HG03575 (cell line): ENCODE measurements around the gene BCAR3.
"Not testable (repeated sequence)": the region's sequence is repeated elsewhere in the genome, so short reads cannot be mapped to it uniquely, and the experiment has no call there.

Experiments
- ATAC-seq: cut with Tn5 transposase; IDR thresholded peaks from one replicate; pipeline ENCODE4 v1.9.1; 2021; ENCODE audit not compliant: unreplicated experiment, insufficient number of reproducible peaks, low FRiP score; ENCODE audit errors: extremely low read depth

BCAR3 gene

DNA sequence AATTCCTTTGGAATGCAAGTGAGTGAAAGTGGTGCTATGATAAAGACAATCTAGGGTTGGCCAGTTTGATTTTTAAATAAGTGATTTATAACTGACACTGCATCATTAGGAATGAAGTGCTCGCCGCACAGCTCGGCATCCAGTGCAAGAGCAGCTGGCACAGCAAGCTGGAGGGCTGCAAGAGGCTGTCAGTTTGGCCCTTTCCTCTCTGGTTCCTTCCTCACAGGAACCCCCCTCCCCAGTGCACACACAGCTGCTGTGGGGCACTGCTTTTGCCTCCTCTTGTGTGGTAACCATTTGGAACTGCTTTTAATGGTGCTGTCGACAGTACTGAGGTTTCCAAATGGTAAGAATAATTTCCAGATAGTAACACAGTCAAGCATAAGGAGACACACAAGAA, 10.4 kb upstream of the BCAR3 start:
- no peak for ATAC-seq

DNA sequence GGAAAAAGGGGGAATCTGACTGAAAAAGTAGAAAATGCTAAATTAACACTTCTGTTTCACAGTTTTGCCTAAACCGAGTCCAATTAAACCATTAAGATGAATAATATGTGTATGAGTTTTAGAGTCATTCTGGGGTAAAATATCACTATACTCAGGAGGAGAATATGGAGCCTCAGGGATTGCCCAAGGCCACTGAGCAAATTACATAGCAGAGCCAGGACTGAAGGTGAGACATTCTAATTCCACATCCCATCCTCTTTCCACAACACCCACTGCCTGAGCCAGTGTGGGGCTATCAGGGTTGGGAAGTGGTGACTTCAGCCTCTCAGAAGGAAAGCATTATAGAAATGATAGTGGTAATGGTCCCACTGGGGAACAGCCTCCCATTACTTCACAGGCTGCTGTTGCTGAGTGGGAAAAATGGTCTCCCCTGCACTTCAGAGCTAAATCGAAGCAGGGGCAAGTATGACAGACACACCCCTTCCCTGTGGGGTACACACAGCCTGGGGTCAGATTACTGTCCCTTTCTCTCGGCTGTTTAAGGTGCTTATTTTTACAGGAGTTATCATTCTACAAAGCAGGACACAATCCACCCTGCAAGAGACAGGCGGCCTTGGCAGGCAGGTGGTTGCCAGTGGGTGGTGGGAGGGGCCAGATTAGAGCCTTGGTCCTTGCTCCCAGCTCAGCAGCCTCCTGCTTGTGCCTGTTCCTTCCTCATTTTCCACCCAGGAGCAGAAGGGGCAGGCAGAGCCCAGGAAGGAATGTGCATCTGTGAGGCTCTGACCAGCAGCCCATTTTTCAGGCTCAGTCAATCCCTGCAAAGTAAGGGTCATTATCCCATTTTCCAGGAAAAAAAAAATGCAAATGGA, 9.5 kb upstream of the BCAR3 start:
- ATAC-seq, result no peak

DNA sequence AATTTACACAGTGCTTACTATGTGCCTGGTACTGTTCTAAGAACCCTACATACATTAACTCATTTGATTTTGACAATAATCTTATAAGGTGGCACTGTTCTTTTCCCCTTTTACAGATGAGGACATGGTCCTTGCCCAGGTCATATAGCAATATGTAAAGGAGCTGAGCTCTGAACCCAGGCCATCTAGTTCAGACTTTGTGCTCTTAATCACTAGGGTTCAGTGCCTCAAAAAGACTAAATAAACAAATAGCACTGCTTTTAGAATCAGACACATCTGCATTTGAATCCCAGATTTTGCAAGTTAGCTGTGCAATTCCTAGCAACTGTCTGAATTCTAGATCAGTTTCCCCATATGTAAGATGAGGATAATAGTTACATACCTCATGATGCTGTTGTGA, 8.7 kb upstream of the BCAR3 start:
- ATAC-seq, result no peak

DNA sequence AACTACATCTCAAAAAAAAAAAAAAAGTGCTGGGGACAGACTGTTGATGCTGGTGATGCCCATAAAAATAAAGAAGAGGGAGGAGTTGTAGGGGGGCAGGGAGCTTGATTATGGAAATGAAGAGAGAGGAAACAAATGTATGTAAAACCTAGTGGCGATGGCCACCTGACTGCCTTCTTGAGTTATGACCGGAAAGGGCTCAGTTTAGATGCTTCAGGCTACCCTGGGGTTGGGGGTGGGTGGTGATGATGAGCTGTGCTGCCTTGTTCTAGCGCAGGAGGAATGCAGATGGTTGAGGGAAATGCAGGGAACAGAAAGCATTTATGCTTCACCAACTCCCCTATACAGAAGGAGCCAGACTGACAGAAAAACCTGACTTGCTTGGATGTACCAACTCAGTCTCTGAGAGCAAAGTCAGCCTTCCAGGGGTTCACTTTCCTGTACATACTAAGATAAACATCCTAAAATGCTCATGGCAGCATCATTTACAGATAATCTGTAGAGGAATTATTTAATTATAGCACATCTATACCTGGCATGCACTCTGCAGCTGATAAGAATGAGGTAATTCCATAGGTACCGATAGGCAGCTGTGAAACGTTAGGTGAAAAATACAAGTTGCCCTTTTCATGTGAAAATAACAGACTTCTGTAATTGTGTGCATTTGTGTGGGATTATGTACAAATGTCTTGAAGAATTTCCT, 8.0 kb upstream of the BCAR3 start:
- no peak for ATAC-seq

DNA sequence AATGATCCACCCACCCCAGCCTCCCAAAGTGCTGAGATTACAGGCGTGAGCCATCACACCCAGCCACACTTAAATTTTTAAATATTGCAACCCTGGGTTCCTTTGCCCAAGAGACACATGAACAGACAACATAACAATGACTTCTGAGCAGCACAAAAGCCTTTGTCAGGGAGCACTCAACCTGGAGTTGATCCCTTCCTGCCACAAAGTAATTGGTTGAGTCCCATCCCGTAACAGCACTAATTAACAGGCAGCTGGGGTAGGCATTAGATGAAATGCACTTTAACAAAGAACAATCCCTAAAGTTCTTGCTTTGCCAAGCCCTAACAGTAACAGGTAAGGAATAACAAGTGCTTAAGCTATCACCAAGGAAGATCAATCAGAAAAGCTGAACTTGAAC, 5.9 kb upstream of the BCAR3 start:
- no peak for ATAC-seq

DNA sequence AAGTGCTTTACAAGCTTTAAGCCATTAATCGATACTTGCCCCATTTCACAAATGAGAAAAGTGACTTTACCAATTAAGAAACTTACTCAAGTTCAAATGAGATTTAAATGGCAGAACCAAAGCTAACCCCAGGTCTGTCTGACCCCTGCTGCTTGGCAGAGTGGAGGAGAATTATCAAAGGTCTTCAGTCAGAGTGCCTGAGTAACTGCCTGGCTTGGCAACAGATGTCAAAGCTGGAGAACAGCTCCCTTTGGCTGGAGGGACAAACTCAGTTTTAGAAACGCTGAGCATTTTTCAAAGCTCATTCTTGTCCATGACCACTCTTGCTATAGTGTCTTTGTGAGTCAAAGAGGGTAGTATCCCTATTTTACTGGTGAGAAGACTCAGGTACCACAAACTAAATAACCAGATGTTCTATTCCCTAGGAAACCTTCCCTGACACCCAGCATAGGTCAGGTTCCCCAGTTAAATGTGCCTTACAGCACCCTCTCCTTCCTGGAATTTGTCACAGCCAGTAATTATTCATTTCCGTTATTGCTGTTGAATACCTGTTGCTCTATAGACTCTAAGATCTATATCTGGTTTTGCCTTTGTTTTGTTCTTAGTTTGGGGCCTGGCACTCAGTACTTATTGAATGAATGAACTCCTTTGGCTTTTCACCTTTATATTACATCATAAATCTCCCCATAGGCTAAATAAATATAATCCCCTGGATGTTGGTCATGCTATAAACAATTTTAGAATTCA, 5.0 kb upstream of the BCAR3 start:
- ATAC-seq, result no peak

DNA sequence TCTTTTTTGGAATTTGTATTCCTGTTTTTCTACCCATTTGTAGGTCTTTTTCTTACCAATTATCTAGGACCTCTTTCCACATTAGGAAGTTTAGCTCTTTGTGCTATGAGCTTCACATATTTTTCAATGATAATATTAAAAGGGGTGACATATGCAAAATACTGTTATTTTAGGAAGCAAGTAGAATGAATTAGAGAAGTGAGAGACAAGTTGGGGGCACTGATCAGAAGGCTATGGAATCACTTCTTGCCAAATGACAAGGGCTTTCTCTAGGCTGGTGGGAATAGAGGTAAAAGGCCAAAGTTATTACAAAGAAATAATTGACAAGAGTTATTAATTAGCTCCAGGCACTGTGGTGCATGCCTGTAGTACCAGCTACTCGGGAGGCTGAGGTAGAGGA, 4.3 kb upstream of the BCAR3 start:
- ATAC-seq, result no peak

DNA sequence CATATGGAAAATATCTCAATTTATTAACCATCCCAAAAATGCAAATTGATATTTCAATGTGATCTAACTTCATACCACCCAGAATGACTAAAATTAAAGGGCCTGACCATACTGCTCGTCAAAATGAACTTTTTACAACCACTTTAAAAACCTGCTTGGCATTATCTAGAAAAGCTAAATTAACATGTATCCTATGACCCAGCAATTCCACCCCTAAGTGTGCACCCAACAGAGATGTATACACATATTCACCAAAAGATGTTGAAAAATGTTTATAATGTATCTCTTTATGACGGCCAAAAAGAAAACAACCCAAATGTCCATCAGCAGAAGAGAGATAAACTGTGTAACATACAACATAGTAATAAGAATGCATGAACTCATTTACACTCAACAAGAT, 1.6 kb upstream of the BCAR3 start:
- ATAC-seq, result no peak

DNA sequence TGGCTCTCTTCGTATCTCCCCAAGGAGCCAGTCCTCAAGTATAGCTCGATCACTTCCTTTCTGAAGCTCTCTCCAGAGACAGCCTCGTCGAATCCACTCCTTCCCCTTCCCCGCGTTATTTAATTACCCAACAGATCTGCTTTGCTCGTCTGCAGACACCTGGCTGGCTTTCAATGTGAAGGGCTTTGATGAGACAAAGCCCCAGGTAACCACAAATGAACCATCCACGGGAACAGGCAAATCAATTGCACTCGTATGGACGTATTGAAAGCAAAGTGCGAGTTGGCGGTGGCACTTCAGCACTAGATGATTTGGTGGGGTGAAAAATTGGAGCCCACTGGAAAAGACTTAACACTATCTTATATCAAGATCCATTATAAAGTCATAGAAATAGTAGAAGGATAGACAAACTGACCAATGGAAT, 364 bp upstream of the BCAR3 start:
- no peak for ATAC-seq

DNA sequence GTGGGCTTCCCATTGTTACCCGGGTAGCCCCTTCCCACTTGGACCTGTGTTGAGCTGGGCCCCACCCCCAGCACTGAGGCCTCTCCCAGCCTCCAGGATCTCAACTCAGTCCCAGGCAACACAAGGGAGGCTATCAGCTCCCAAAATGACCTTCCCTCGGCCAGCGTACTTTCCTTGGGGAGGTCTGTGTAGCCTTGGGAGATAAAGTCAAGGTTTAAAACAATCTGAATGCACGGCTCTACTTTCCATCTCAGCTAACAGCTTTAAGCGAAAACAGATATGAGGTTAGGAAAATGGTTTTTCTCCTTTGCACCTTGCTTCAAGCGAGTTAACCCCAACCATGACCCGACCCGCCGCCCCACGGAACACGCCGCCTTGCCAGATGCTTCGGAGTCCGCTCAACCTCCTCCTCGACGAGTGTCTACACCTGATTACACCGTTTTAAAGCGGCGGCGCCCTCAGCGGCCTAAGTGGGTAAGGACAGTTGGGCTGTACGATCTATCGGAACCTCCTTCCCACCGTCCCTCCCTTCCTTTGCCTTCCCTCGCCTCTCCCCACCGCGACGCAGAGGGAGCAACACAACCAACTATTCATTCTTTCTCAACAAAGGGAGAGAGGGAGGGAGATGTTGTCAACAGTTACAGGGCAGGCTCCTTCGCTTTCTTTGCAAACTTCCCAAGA, 1.1 kb downstream of the BCAR3 start:
- no peak for ATAC-seq

DNA sequence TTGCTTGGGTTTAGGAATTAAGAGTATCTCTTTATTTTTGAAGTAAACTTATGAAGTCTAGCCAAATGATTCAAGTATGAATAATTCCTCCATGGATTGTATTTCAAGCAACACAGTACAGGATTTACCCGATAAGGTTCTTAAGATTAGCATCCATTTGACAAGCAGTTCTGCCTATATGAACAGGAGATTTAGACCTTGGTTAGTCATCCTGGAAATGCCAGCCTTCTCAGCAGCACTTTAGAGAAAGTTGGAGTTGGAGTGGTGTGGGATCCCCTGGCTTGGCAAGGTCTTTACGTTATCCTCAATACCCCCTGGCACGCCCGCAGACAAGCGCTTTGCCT, 1.6 kb downstream of the BCAR3 start:
- no peak for ATAC-seq

DNA sequence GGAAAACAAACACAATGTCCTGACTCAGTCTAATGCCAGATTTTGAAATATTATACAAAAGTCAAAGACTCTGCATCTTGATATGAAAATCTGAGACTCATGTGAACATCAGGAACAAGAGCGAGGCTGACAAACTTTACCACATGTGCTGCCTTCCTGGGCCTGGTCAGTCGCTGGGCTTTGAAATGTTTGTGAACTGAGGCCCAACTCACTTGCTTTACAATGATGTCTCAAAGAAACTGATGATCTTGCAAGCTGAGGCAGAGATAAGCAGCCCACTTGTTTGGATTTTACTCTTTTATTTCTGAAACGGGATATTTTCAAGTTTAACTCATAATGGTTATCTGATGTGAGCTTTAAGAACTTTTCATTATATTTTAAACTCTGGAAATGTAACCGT, 2.1 kb downstream of the BCAR3 start:
- no peak for ATAC-seq

DNA sequence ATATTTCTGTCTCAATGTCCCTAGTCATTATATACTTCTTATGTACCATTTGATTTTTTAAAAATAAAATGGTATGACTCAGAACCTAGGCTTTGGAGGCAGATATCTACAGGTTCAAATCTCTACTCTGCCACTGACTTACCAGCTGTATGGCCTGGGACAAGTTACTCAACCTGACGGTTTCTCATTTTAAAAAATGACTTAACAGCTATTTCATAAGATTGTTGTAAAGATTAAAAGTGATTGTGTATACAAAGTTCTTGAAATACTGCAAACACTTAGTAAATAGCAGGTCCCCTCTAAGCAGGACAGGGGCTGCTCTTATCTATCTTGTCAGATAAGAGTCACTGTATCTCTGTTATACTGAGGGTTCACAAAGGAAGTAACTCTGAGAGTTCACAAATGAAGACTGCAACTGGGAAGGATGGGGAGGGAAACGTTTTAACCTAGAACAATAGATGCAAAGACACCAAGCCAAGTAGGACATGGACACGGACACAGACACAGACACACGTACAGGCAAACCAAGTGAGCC, 2.6 kb downstream of the BCAR3 start:
- ATAC-seq, result no peak

DNA sequence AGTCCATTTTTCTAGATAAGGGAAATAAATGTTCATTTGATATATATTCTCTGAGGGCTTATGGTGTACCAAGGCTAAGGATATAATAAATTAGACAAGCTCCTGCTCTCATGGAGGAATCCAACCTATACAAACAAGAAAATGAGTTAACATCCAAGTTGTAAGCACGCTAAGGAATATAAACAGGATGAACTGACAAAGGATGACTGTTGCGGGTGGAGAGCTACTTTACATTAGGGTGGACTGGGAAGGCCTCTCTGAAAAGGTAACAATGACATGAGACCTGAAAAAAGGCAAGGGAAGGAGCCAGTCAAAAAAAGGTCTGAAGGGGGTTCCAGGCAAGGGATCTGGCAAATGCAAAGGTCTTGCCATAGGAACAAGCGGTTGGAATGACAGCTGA, 3.1 kb downstream of the BCAR3 start:
- ATAC-seq, result no peak

DNA sequence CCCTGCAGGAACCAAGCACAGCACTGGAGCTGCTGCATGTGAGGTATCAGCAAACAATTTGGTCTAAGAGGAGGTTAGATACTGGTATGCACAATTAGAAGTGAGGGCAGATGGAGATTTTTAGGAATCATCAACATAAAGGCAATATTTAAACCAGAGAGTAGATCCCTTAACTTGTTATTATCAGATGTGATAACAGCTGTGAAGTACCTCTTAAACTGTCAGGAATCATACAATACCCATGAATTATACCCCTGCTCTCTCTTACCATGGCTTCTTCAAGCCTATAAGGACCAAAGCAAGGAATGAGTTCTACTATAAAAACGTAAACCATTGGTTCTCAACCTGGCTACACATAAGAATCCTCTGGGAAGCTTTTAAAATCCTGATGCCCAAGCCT, 3.9 kb downstream of the BCAR3 start:
- ATAC-seq, result no peak

DNA sequence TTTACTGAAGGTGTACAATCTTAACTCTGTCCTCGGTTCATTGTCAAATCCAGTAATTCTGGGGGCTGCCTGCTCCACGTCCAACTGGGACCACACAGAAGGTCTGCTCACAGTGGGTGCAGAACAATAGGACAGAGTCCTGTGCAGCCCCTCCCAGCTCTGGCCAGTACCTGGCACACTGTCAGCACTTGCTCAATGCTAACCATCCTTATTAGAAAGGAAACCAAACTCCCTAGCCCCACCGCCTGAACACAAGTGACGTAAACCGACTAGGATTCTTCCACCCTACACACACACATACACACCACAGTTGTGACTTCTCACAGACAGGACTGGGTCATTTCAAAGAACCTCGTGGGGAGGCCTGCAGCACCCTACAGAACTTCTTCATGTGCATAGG, 5.2 kb downstream of the BCAR3 start:
- no peak for ATAC-seq

DNA sequence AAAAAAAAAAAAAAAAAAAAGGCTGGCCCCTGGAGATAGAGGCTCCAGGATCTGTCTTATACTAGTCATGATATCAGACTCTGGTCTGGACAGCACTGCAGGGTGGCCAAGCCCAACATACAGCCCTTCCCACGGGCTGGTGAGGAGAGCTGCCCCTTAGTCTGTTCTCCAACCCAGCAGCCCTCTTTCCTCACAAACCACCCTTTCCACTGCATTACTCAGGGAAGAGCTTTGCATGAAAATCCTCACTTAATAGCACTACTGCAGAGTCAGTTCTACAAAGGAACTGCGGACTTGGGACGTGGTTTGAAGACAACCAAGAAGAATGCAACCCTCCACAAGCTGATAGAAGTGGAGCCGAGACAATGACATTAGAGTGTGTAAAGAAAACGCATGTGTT, 5.7 kb downstream of the BCAR3 start:
- no peak for ATAC-seq

DNA sequence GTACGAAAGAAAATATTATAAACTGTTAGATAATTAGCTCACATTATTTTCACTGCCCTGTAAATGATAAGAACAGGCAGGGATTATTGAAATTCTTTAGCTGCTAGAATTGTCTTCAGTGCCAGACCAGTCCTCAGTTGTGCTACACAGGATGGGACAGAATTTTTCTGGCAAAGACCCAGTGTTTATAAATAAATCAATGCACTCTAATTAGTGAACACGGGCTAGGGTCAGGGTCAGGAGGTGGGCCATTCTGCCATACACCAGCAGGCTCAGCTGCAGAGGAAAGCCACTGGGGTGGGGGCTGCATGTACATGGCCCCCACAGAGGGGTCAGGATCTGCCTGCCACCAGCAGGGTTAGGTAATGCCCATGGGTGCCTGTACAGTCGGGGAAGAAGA, 6.4 kb downstream of the BCAR3 start:
- no peak for ATAC-seq

DNA sequence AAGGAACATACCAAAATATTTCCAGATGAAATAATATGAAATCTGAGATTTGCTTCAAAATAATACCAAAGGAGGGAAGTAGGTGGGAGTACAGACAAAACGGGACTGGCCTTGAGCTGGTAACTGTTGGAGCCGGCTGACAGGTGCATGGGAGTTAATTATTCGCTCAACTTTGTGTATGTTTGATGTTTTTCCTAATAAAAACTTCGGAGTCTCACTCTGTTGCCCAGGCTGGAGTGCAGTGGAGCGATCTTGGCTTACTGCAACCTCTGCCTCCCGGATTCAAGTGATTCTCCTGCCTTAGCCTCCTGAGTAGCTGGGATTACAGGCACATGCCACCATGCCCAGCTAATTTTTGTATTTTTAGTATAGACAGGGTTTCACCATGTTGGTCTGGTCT, 7.6 kb downstream of the BCAR3 start:
- not testable (repeated sequence) for ATAC-seq
